A673 (cell line): Measurements from ENCODE around the gene LYPD3. TPM values are rescaled to one million over a fixed set of nuclear protein-coding genes. Genes with fewer than 3 reads are reported as not detected.

Experiments used
- BruUV-seq: library from RNA; stranded (reverse); fragments of 400-500 nt; replicated peaks from 2 replicates; lab custom pipeline; 2021; lab: Mats Ljungman, UMichigan
- CTCF ChIA-PET: fragments of 300-600 bp; sonication (Branson Sonifier 250); formaldehyde crosslinking; loops from one replicate; lab custom pipeline; 2022; ENCODE audit warnings: antibody characterized with exemption; lab: Charles Lee
- POLR2A ChIA-PET: fragments of 300-600 bp; sonication (Branson Sonifier 250); formaldehyde crosslinking; loops from one replicate; lab custom pipeline; 2022; ENCODE audit warnings: antibody characterized with exemption; ENCODE audit not compliant: low non-redundant PET; lab: Charles Lee
- DNase-seq: peaks from one replicate; pipeline ENCODE4 v3.0.0-alpha.2; 2015; ENCODE audit warnings: low spot score
- H3K27ac ChIP-seq: fragments of 200-600 bp; sonication (generic); 2 replicates; pipeline ENCODE4 v1.5.1; 2016; ENCODE audit warnings: mixed run types, low read depth, mild to moderate bottlenecking, mixed read lengths, antibody characterized with exemption, low read length; ENCODE audit not compliant: poor library complexity, severe bottlenecking
- H3K27me3 ChIP-seq: fragments of 200-600 bp; sonication (generic); replicated peaks from 2 replicates; pipeline ENCODE4 v1.6.1; 2017; ENCODE audit warnings: mixed run types, low read depth, mild to moderate bottlenecking, mixed read lengths, antibody characterized with exemption, low read length; ENCODE audit not compliant: insufficient read depth, poor library complexity
- H3K36me3 ChIP-seq: fragments of 200-600 bp; sonication (generic); 2 replicates; pipeline ENCODE4 v1.6.1; 2016; ENCODE audit warnings: mixed run types, mild to moderate bottlenecking, mixed read lengths, antibody characterized with exemption, low read length; ENCODE audit not compliant: insufficient read depth, poor library complexity, severe bottlenecking
- H3K4me1 ChIP-seq: fragments of 200-600 bp; sonication (generic); 2 replicates; pipeline ENCODE4 v1.6.1; 2017; ENCODE audit warnings: mixed run types, mild to moderate bottlenecking, mixed read lengths, antibody characterized with exemption, low read length; ENCODE audit not compliant: insufficient read depth, poor library complexity, severe bottlenecking
- H3K4me3 ChIP-seq: fragments of 200-600 bp; sonication (generic); 2 replicates; pipeline ENCODE4 v1.5.1; 2016; ENCODE audit warnings: low read depth, mixed run types, mild to moderate bottlenecking, mixed read lengths, low read length; ENCODE audit not compliant: poor library complexity, severe bottlenecking
- H3K9me3 ChIP-seq: fragments of 200-600 bp; sonication (generic); 2 replicates; pipeline ENCODE4 v1.6.1; 2016; ENCODE audit warnings: mixed run types, low read depth, mild to moderate bottlenecking, mixed read lengths, antibody characterized with exemption, low read length; ENCODE audit not compliant: poor library complexity, severe bottlenecking
- EZH2 ChIP-seq: fragments of 200-600 bp; sonication (generic); IDR thresholded peaks from 2 replicates; pipeline ENCODE4 v1.6.1; 2017; ENCODE audit warnings: borderline replicate concordance, low read depth, mild to moderate bottlenecking, mixed read lengths, antibody characterized with exemption, low read length; ENCODE audit not compliant: poor library complexity, severe bottlenecking
- intact Hi-C: fragments of 100-400 bp; cut with micrococcal nuclease; formaldehyde crosslinking; loops from one replicate; pipeline ENCODE4 v1.10.0; 2022; ENCODE audit not compliant: unreplicated experiment
- total RNA-seq: library from RNA; stranded (reverse); gene quantifications from 2 replicates; pipeline ENCODE4 v1.2.3, GENCODE V29; 2021
- TF ChIP-seq, protein P1 (sequence below): fragments of 300-800, 200-600 bp; sonication (generic); conservative IDR thresholded peaks from 2 replicates; pipeline ENCODE4 v1.5.1; 2017; ENCODE audit warnings: low read depth, mild to moderate bottlenecking, antibody characterized with exemption, low read length, moderate library complexity, mixed read lengths

The LYPD3 gene
- total RNA-seq, 1 experiment from 2014 or later = 0.21 TPM

DNA sequence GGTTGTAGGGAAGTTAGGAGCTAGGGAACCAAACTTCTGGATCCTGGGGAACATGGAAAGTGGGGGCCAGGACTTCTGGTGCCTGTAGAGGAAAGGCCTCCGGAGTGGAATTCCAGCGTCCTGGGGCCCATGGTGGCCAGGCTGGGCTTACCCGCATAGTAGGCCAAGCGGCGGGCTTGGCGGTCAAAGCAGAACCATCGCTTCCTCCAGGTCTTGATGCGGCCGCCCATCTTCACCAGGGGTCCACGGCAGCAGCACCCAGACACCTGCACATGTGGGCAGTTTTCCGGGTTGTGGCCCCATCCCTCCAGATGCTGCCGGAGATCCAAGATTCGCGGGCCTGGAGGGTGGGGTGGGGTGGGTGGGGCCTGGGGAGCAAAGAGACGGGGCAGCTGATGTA, 13.8 kb upstream of the LYPD3 start:
- Histone ChIP-seq H3K4me1 (peaks cover 7% of the 10 kb centered on the region), H3K9me3 (no peaks in the 10 kb centered on the region), H3K27me3 (no peaks in the 10 kb centered on the region), H3K4me3 (no peak overlapping the region), H3K36me3 (no peaks in the 10 kb centered on the region), H3K27ac (no peak overlapping the region)
- intact Hi-C loops = no loop called here
- no TSS peak for BruUV-seq
- TF ChIP-seq, protein P1, sequence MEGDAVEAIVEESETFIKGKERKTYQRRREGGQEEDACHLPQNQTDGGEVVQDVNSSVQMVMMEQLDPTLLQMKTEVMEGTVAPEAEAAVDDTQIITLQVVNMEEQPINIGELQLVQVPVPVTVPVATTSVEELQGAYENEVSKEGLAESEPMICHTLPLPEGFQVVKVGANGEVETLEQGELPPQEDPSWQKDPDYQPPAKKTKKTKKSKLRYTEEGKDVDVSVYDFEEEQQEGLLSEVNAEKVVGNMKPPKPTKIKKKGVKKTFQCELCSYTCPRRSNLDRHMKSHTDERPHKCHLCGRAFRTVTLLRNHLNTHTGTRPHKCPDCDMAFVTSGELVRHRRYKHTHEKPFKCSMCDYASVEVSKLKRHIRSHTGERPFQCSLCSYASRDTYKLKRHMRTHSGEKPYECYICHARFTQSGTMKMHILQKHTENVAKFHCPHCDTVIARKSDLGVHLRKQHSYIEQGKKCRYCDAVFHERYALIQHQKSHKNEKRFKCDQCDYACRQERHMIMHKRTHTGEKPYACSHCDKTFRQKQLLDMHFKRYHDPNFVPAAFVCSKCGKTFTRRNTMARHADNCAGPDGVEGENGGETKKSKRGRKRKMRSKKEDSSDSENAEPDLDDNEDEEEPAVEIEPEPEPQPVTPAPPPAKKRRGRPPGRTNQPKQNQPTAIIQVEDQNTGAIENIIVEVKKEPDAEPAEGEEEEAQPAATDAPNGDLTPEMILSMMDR = no peak
- TF ChIP-seq EZH2 = no peak
- CTCF ChIA-PET = no interaction called here
- DNase-seq = no peak
- POLR2A ChIA-PET = no interaction called here

- intact Hi-C loops = no loop called here
- no TSS peak for BruUV-seq
These were observed 12.9 kb upstream of the LYPD3 start for GRCh38 chr19:43478323-43478722.

GRCh38 chr19:43476606-43477005, 11.2 kb upstream of the LYPD3 start:
- BruUV-seq = no TSS peak
- no peaks in the 10 kb centered on the region for H3K9me3 ChIP-seq
- no peaks in the 10 kb centered on the region for H3K27me3 ChIP-seq
- CTCF ChIA-PET = no interaction called here
- intact Hi-C loops = no loop called here
- no peak overlapping the region for H3K4me3 ChIP-seq
- H3K27ac ChIP-seq = peak overlapping the region; percentile 41
- no peak for TF ChIP-seq EZH2
- TF ChIP-seq, protein P1 = no peak
- peak; percentile 61 for DNase-seq
- H3K36me3 ChIP-seq = no peaks in the 10 kb centered on the region
- POLR2A ChIA-PET = no interaction called here
- H3K4me1 ChIP-seq = peaks cover 7% of the 10 kb centered on the region

More at GRCh38 chr19:43478323-43478722, 12.9 kb upstream of the LYPD3 start:
- ChIA-PET POLR2A (no interaction called here), CTCF (interaction anchor here (0.5 kb wide), 1 partner anchor 24 kb away, joined by 3 read pairs; no protein-coding TSS in a partner anchor)
- no peak overlapping the region for H3K27ac ChIP-seq
- no peaks in the 10 kb centered on the region for H3K9me3 ChIP-seq
- peaks cover 7% of the 10 kb centered on the region for H3K4me1 ChIP-seq
- H3K36me3 ChIP-seq = no peaks in the 10 kb centered on the region
- no peak for TF ChIP-seq EZH2
- TF ChIP-seq, protein P1 = no peak
- H3K27me3 ChIP-seq = no peaks in the 10 kb centered on the region
- no peak for DNase-seq
- H3K4me3 ChIP-seq = no peak overlapping the region
